Activated naive CD8-positive, alpha-beta T cell treated with anti-CD3 and anti-CD28 coated beads for 36 hours (primary cell): ENCODE results near the gene SLC25A25. TPM values are rescaled to one million over a fixed set of nuclear protein-coding genes. Genes with fewer than 3 reads are reported as not detected.

Experiments used
- DNase-seq: peaks from one replicate; pipeline ENCODE4 v3.0.0; 2021
- H3K27ac Mint-ChIP-seq: one replicate; pipeline ENCODE4 v1.8.0; 2022; ENCODE audit warnings: mild to moderate bottlenecking, moderate library complexity, mixed read lengths
- H3K27me3 Mint-ChIP-seq: one replicate; pipeline ENCODE4 v1.8.0; 2022; ENCODE audit warnings: mild to moderate bottlenecking, mixed read lengths
- H3K36me3 Mint-ChIP-seq: one replicate; pipeline ENCODE4 v1.8.0; 2021; ENCODE audit warnings: mild to moderate bottlenecking, mixed read lengths
- H3K4me1 Mint-ChIP-seq: one replicate; pipeline ENCODE4 v1.8.0; 2021; ENCODE audit warnings: mixed read lengths
- H3K4me3 Mint-ChIP-seq: one replicate; pipeline ENCODE4 v1.8.0; 2022; ENCODE audit warnings: mild to moderate bottlenecking, moderate library complexity, mixed read lengths
- H3K9me3 Mint-ChIP-seq: one replicate; pipeline ENCODE4 v1.8.0; 2022; ENCODE audit warnings: mixed read lengths
- total RNA-seq, 2 experiments: library from RNA; stranded (reverse); gene quantifications; one replicate each; pipeline ENCODE4 v1.2.3, GENCODE V29; 2021

The SLC25A25 gene
- total RNA-seq, 2 experiments from 2014 or later, result 13.0 to 14.5 TPM

GRCh38 chr9:128142596-128142995 is 74.6 kb downstream of the SLC25A25 start:
- H3K9me3 Mint-ChIP-seq, result no peaks in the 10 kb centered on the region
- H3K27ac Mint-ChIP-seq, result no peak overlapping the region
- DNase-seq, result no peak
- H3K4me3 Mint-ChIP-seq, result no peak overlapping the region
- H3K4me1 Mint-ChIP-seq, result peaks cover 6% of the 10 kb centered on the region
- no peaks in the 10 kb centered on the region for H3K27me3 Mint-ChIP-seq
- H3K36me3 Mint-ChIP-seq, result no peaks in the 10 kb centered on the region

DNA sequence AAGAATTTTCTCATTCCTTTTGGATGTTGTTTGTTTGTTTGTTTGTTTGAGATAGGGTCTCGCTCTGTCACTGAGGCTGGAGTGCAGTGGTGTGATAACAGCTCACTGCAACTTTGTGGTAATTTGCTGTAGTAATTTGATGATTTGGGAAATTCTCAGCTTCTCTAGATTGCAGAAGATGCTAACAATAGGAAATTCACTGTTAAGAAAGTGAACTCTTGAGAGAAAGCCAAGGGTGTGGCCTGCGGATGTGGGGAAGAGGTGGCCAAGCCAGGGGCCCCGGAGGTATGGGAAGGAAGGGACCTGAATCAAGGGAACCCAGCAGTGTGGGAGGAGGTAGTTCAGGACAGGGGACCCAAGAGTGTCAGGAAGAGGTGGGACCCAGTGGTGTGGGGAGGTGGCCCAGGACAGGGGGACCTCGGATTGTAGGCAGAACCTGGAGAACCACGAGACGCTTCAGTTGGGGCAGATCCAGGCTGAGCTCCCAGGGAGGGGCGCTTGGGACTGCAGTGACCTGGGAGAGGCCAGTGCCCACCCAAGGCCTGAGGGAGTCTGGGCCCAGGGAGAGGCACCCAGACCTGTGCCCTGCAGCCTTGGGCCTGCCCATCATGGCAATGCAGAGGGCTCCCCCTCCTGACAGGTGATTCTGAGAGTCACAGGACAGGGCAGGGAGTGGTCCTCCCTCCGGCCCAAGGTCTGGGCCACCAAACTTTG is 75.7 kb downstream of the SLC25A25 start:
- H3K36me3 Mint-ChIP-seq, result no peaks in the 10 kb centered on the region
- H3K4me3 Mint-ChIP-seq, result no peak overlapping the region
- no peaks in the 10 kb centered on the region for H3K9me3 Mint-ChIP-seq
- H3K4me1 Mint-ChIP-seq, result peaks cover 6% of the 10 kb centered on the region
- DNase-seq, result no peak
- no peaks in the 10 kb centered on the region for H3K27me3 Mint-ChIP-seq
- no peak overlapping the region for H3K27ac Mint-ChIP-seq

DNA sequence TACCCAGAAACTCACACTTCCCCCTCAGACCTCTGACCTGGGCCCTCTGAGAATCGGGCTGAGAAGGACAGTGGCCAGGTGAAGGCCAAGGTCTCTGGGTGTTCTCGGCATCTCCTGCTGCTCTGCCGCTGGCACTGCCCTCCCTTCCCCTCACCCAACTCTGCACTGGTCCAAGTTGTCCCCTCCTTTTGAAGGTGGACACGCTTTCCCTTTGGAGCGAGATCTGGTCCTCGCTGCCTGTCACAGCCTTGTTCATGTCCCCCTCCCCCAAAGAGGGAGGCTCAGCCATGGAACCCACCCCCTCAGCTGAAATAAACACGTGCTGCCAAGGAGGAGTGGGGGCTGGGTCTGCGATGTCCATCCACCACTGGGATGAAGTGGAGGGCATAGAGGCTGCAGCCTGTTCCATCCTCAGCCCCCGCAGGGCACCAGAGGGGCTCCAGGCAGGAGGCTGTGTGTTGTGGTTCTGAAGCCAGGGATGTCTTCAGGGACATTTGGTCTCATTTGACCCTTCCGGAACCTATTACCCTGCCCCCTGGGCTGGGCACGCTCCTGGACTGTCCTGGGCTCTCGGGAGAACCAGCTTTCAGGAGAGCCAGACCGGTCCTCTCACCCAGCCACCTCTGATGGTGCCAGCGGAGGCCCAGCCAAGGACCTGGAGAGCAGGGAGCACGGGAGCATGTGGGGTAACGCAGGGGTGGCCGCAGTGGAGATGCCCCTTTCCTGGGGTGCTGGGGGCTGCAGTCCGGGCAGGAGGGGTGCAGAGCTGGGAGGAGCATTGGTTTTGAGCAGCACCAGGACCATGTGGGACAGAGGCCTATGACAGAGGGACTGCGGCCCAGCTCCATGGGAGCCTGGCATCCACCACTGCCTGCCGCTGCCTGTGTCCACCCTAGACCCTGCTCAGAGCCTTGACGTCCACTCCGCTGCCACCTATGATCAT is 76.5 kb downstream of the SLC25A25 start:
- H3K27me3 Mint-ChIP-seq, result no peaks in the 10 kb centered on the region
- no peak for DNase-seq
- H3K27ac Mint-ChIP-seq, result no peak overlapping the region
- no peak overlapping the region for H3K4me3 Mint-ChIP-seq
- H3K4me1 Mint-ChIP-seq, result peaks cover 6% of the 10 kb centered on the region
- H3K9me3 Mint-ChIP-seq, result no peaks in the 10 kb centered on the region
- H3K36me3 Mint-ChIP-seq, result no peaks in the 10 kb centered on the region

DNA sequence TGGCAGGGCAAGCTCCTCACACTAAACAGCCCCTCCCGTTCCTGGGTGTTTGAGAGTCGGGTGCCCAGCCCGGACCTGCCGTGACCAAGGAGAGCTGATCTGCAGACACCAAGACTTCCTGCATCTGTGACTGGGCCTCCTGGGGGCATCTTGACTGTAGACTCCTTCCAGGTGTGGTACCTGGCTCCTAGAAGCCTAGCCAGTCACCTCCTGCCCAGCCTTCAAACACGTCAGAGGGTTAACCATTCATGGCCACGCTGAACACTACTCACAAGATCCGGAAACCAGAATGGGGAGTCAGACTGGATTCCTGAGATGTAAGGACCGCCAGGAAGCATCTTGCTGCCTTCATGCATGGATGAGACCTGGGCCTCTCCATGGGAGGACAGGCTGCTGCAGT is 77.5 kb downstream of the SLC25A25 start:
- no peak for DNase-seq
- Mint-ChIP-seq H3K9me3 (no peaks in the 10 kb centered on the region), H3K27me3 (no peaks in the 10 kb centered on the region), H3K4me1 (peaks cover 6% of the 10 kb centered on the region), H3K27ac (no peak overlapping the region), H3K36me3 (no peaks in the 10 kb centered on the region), H3K4me3 (no peak overlapping the region)

GRCh38 chr9:128145951-128146351 is 77.9 kb downstream of the SLC25A25 start:
- no peak overlapping the region for H3K4me3 Mint-ChIP-seq
- DNase-seq, result no peak
- no peaks in the 10 kb centered on the region for H3K27me3 Mint-ChIP-seq
- no peaks in the 10 kb centered on the region for H3K36me3 Mint-ChIP-seq
- H3K4me1 Mint-ChIP-seq, result peaks cover 6% of the 10 kb centered on the region
- no peaks in the 10 kb centered on the region for H3K9me3 Mint-ChIP-seq
- H3K27ac Mint-ChIP-seq, result no peak overlapping the region

DNA sequence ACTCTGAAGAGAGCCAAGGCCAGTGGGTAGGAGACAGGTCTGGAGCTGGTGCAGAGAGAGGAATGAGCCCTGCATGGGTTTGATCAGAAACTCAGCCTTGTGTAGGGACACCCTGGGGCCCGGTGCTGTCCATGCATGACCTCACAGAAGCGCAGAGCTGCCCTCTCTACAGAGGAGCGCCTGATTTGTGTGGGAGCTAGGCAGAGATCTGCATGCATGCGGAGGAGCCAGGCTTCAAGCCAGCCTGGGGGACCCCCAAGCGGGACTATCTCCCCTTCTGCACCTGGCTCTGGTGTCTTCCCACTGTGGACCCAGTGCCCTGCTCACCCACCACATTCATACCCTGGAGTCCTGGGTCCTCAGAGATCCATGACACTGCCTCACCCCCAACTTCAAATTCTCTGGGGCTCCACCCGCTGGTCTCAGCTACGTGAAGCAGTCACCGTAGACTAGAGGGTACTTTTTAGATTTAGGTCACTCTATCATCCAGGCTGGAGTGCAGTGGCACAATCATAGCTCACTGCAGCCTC is 78.6 kb downstream of the SLC25A25 start:
- DNase-seq, result no peak
- peaks cover 6% of the 10 kb centered on the region for H3K4me1 Mint-ChIP-seq
- H3K36me3 Mint-ChIP-seq, result no peaks in the 10 kb centered on the region
- H3K27me3 Mint-ChIP-seq, result no peaks in the 10 kb centered on the region
- H3K9me3 Mint-ChIP-seq, result no peaks in the 10 kb centered on the region
- H3K27ac Mint-ChIP-seq, result no peak overlapping the region
- no peak overlapping the region for H3K4me3 Mint-ChIP-seq

DNA sequence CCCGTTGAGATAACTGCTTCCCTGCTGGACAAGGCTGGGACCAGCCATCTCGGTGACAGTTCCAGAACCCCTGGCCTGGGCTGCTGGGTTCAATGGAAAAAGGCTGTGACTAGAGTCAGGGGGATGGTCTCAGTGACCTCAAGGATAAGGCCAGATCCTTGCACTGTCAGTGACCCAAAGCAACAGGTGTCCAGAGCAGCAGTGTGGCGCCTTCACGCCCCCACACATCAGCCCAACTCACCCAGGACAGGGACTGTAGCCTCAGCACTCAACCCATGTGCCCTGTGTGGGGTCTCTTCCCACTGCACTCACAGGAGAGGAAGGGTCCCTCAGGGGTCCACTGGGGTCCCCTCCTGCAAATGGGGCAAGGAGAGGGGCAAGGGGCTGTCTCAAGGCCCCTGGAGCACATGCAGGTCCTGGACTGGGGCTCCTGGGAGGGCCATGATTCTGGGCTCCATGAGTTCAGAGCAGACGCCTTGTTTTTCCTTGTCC is 80.5 kb downstream of the SLC25A25 start:
- Mint-ChIP-seq H3K9me3 (no peaks in the 10 kb centered on the region), H3K4me1 (no peaks in the 10 kb centered on the region), H3K4me3 (no peak overlapping the region), H3K27me3 (no peaks in the 10 kb centered on the region), H3K27ac (no peak overlapping the region), H3K36me3 (no peaks in the 10 kb centered on the region)
- DNase-seq, result no peak

DNA sequence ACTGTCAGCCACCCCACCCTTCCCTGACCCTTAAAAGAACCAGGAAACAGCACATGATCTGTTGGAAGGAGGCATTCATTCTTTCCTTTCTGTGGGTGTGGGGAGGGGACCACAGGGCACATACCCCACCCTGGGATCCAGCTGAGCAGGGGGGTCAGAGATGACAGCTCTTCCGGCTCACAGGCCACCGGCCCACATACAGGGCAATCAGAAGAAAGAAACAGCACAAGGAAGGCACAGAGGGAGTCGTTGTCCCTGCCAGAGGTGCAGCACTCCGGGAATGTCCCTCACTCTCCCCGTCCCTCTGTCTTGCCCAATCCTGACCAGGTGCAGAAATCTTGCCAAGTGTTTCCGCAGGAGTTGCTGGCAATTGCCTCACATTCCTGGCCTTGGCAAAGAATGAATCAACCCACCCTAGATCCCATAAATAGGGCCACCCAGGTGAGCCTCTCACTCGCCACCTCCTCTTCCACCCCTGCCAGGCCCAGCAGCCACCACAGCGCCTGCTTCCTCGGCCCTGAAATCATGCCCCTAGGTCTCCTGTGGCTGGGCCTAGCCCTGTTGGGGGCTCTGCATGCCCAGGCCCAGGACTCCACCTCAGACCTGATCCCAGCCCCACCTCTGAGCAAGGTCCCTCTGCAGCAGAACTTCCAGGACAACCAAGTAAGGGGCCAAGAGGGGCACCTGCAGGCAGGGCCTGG is 81.1 kb downstream of the SLC25A25 start, which contains the start of gene LCN2:
TSS of gene LCN2 (plus strand) at position 453 of the 701 bp plus-strand sequence. CDS start at position 526, 73 bp downstream.
- Mint-ChIP-seq H3K27me3 (no peaks in the 10 kb centered on the region), H3K9me3 (no peaks in the 10 kb centered on the region), H3K27ac (no peak within 1 kb of the TSS), H3K4me3 (no peak within 1 kb of the TSS), H3K4me1 (no peaks in the 10 kb centered on the region), H3K36me3 (no peaks in the 10 kb centered on the region)
- no peak for DNase-seq

GRCh38 chr9:128149951-128150593 is 82.0 kb downstream of the SLC25A25 start:
- H3K9me3 Mint-ChIP-seq, result no peaks in the 10 kb centered on the region

GRCh38 chr9:128150594-128151308 is 82.7 kb downstream of the SLC25A25 start:
- no peaks in the 10 kb centered on the region for H3K36me3 Mint-ChIP-seq
- no peak overlapping the region for H3K4me3 Mint-ChIP-seq
- no peaks in the 10 kb centered on the region for H3K4me1 Mint-ChIP-seq
- peak; percentile 21 for DNase-seq
- H3K9me3 Mint-ChIP-seq, result no peaks in the 10 kb centered on the region
- H3K27me3 Mint-ChIP-seq, result no peaks in the 10 kb centered on the region
- H3K27ac Mint-ChIP-seq, result no peak overlapping the region

More at GRCh38 chr9:128149951-128150593, 82.0 kb downstream of the SLC25A25 start:
- Mint-ChIP-seq H3K36me3 (no peaks in the 10 kb centered on the region), H3K27me3 (no peaks in the 10 kb centered on the region), H3K27ac (no peak overlapping the region), H3K4me3 (no peak overlapping the region), H3K4me1 (no peaks in the 10 kb centered on the region)
- no peak for DNase-seq

- DNase-seq, result no peak
- H3K27me3 Mint-ChIP-seq, result no peaks in the 10 kb centered on the region
- H3K4me3 Mint-ChIP-seq, result no peak overlapping the region
- no peaks in the 10 kb centered on the region for H3K36me3 Mint-ChIP-seq
- H3K4me1 Mint-ChIP-seq, result no peaks in the 10 kb centered on the region
- H3K9me3 Mint-ChIP-seq, result no peaks in the 10 kb centered on the region
- no peak overlapping the region for H3K27ac Mint-ChIP-seq
These were observed 83.5 kb downstream of the SLC25A25 start for GRCh38 chr9:128151309-128152132.

- H3K9me3 Mint-ChIP-seq, result no peaks in the 10 kb centered on the region
- H3K4me1 Mint-ChIP-seq, result no peaks in the 10 kb centered on the region
- H3K27me3 Mint-ChIP-seq, result no peaks in the 10 kb centered on the region
- no peak for DNase-seq
- H3K36me3 Mint-ChIP-seq, result no peaks in the 10 kb centered on the region
- no peak overlapping the region for H3K27ac Mint-ChIP-seq
- H3K4me3 Mint-ChIP-seq, result no peak overlapping the region
These were observed 84.4 kb downstream of the SLC25A25 start for GRCh38 chr9:128152133-128153059.
